Aorta (tissue), 5 donors: Measurements from ENCODE around the gene APOB. TPM values are rescaled to one million over a fixed set of nuclear protein-coding genes. Genes with fewer than 3 reads are reported as not detected.

Experiments used
- ATAC-seq: fragments of 200-7000 bp; cut with Tn5 transposase; one replicate; pipeline ENCODE4 v1.9.1; 2022; ENCODE audit warnings: moderate library complexity; ENCODE audit not compliant: low FRiP score
- DNase-seq, 2 donors: peaks; one replicate each; pipeline ENCODE4 v3.0.0-alpha.2; 2020
- H3K27ac ChIP-seq, 2 donors: one replicate each; pipeline ENCODE4 v1.5.1; 2013; ENCODE audit warnings: low read length in 2 of 2, mild to moderate bottlenecking in 2 of 2, moderate library complexity in 2 of 2, control low read depth in 1 of 2, inconsistent platforms in 1 of 2, low read depth in 1 of 2
- H3K27me3 ChIP-seq, 2 donors: one replicate each; pipeline ENCODE4 v1.6.1; 2013; ENCODE audit warnings: control low read depth in 1 of 2, low read length in 1 of 2, mild to moderate bottlenecking in 1 of 2, moderate library complexity in 1 of 2; ENCODE audit not compliant: insufficient read depth in 2 of 2, control insufficient read depth in 1 of 2
- H3K36me3 ChIP-seq, 2 donors: one replicate each; pipeline ENCODE4 v1.6.1; 2013; ENCODE audit warnings: control low read depth in 1 of 2, low read length in 1 of 2, mild to moderate bottlenecking in 1 of 2; ENCODE audit not compliant: insufficient read depth in 2 of 2, control insufficient read depth in 1 of 2
- H3K4me1 ChIP-seq, 2 donors: one replicate each; pipeline ENCODE4 v1.6.1; 2013; ENCODE audit warnings: low read length in 2 of 2, control low read depth in 1 of 2, mild to moderate bottlenecking in 1 of 2, moderate library complexity in 1 of 2; ENCODE audit not compliant: insufficient read depth in 2 of 2, control insufficient read depth in 1 of 2
- H3K4me3 ChIP-seq, 2 donors: one replicate each; pipeline ENCODE4 v1.5.1; 2013; ENCODE audit warnings: low read length in 2 of 2, control low read depth in 1 of 2, mild to moderate bottlenecking in 1 of 2
- H3K9me3 ChIP-seq: one replicate; pipeline ENCODE4 v1.6.1; 2013; ENCODE audit warnings: mild to moderate bottlenecking, low read length; ENCODE audit not compliant: control insufficient read depth
- WGBS, 2 donors: extraction: QIAGEN DNeasy Blood & Tissue Kit; methylation state at CpG; one replicate each; pipeline ENCODE4 v1.1.7; 2013; 5-methylcytosine and 5-hydroxymethylcytosine counted together
- intact Hi-C, 2 donors: fragments of 100-400 bp; cut with DNase I; formaldehyde crosslinking; loops; one replicate each; pipeline versions ENCODE4 v1.14.2 to v1.15.0; 2022
- polyA plus RNA-seq, 2 donors: library from polyadenylated mRNA; stranded (reverse); fragments of 200-250 nt; gene quantifications; one replicate each; pipeline ENCODE4 v1.2.3, GENCODE V29; 2013
- total RNA-seq, 2 donors: library from RNA; stranded (reverse); fragmentation: NEBNext Ultra II Directional; extraction: Animal tissue kit (Norgen Biotek cat#: 25700); gene quantifications; one replicate each; pipeline ENCODE4 v1.2.1, GENCODE V29; 2021
- donor health status: healthy with polysubstance abuse.
- donor health status: Bipolar disorder and iron deficiency.
- donor health status: DM: no; HTN: no; CAD: no.
- donor health status: DM: no; HTN: no; CAD: no.
- donor health status: DM: yes; HTN: yes; CAD: no.

Gene APOB
- total and polyA plus RNA-seq, 4 donors: 0.38 to 8.8 (median 5.3) TPM

GRCh38 chr2:21070341-21071257, 26.7 kb upstream of the APOB start:
- Histone ChIP-seq H3K36me3 (no peaks in the 10 kb centered on the region), H3K4me3 (no peak overlapping the region), H3K4me1 (no peaks in the 10 kb centered on the region), H3K27ac (no peak overlapping the region), H3K9me3 (no peaks in the 10 kb centered on the region), H3K27me3 (no peaks in the 10 kb centered on the region)
- no peak for DNase-seq
- no peak for ATAC-seq
- intact Hi-C loops: no loop called here
- WGBS, 2 donors: 86 to 88% methylated on average over 9 of the region's 9 CpGs

GRCh38 chr2:21069746-21070340, 26.0 kb upstream of the APOB start:
- Histone ChIP-seq H3K27ac (no peak overlapping the region), H3K4me3 (no peak overlapping the region), H3K27me3 (no peaks in the 10 kb centered on the region), H3K36me3 (no peaks in the 10 kb centered on the region), H3K4me1 (no peaks in the 10 kb centered on the region), H3K9me3 (no peaks in the 10 kb centered on the region)
- ATAC-seq (no peak), DNase-seq (no peak)
- intact Hi-C loops: no loop called here
- WGBS, 2 donors: 63 to 64% methylated on average over 2 of the region's 2 CpGs

GRCh38 chr2:21067859-21068537, 24.1 kb upstream of the APOB start:
- 75 to 78% methylated on average over 2 of the region's 2 CpGs for WGBS, 2 donors
- no peak overlapping the region for H3K4me3 ChIP-seq
- intact Hi-C loops: no loop called here
- DNase-seq (no peak), ATAC-seq (no peak)
- H3K9me3 ChIP-seq: no peaks in the 10 kb centered on the region
- no peaks in the 10 kb centered on the region for H3K4me1 ChIP-seq
- no peak overlapping the region for H3K27ac ChIP-seq
- no peaks in the 10 kb centered on the region for H3K36me3 ChIP-seq
- no peaks in the 10 kb centered on the region for H3K27me3 ChIP-seq

GRCh38 chr2:21067125-21067524, 23.3 kb upstream of the APOB start:
- 40 to 42% methylated on average over 5 of the region's 5 CpGs for WGBS, 2 donors
- Histone ChIP-seq H3K27me3 (no peaks in the 10 kb centered on the region), H3K4me3 (no peak overlapping the region), H3K36me3 (no peaks in the 10 kb centered on the region), H3K27ac (no peak overlapping the region), H3K4me1 (no peaks in the 10 kb centered on the region), H3K9me3 (no peaks in the 10 kb centered on the region)
- ATAC-seq: no peak
- DNase-seq: no peak
- intact Hi-C loops: no loop called here

- H3K4me1 ChIP-seq: no peaks in the 10 kb centered on the region
- intact Hi-C loops: no loop called here
- no peak for ATAC-seq
- 75 to 93% methylated on average over 3 of the region's 3 CpGs for WGBS, 2 donors
- H3K9me3 ChIP-seq: peaks cover 2% of the 10 kb centered on the region
- H3K36me3 ChIP-seq: no peaks in the 10 kb centered on the region
- H3K4me3 ChIP-seq: no peak overlapping the region
- no peaks in the 10 kb centered on the region for H3K27me3 ChIP-seq
- H3K27ac ChIP-seq: no peak overlapping the region
- DNase-seq: no peak
These were observed 16.2 kb upstream of the APOB start for GRCh38 chr2:21059885-21060610.

GRCh38 chr2:21057097-21057496, 13.2 kb upstream of the APOB start:
- no peaks in the 10 kb centered on the region for H3K27me3 ChIP-seq
- intact Hi-C loops: no loop called here
- no peak for DNase-seq
- H3K4me3 ChIP-seq: no peak overlapping the region
- no peak for ATAC-seq
- no peaks in the 10 kb centered on the region for H3K4me1 ChIP-seq
- peaks cover 2% of the 10 kb centered on the region for H3K9me3 ChIP-seq
- 85 to 91% methylated on average over 2 of the region's 2 CpGs for WGBS, 2 donors
- no peak overlapping the region for H3K27ac ChIP-seq
- H3K36me3 ChIP-seq: no peaks in the 10 kb centered on the region

- 82% methylated on average over 10 of the region's 10 CpGs for WGBS, 2 donors
- Histone ChIP-seq H3K4me3 (no peak overlapping the region), H3K4me1 (no peaks in the 10 kb centered on the region), H3K27me3 (no peaks in the 10 kb centered on the region), H3K27ac (no peak overlapping the region), H3K9me3 (peaks cover 2% of the 10 kb centered on the region), H3K36me3 (no peaks in the 10 kb centered on the region)
- ATAC-seq (no peak), DNase-seq (no peak)
- intact Hi-C loops: no loop called here
These were observed 12.3 kb upstream of the APOB start for GRCh38 chr2:21055879-21056790.

- peaks cover 2% of the 10 kb centered on the region for H3K9me3 ChIP-seq
- WGBS, 2 donors: 80 to 88% methylated on average over 3 of the region's 3 CpGs
- H3K27ac ChIP-seq: no peak overlapping the region
- H3K4me1 ChIP-seq: no peaks in the 10 kb centered on the region
- DNase-seq: no peak
- no peaks in the 10 kb centered on the region for H3K36me3 ChIP-seq
- ATAC-seq: no peak
- no peak overlapping the region for H3K4me3 ChIP-seq
- no peaks in the 10 kb centered on the region for H3K27me3 ChIP-seq
- intact Hi-C loops: no loop called here
These were observed 11.6 kb upstream of the APOB start for GRCh38 chr2:21055451-21055850.
